GM21447 (cell line): ENCODE measurements around the gene SLC35E1.

Source experiments
- ATAC-seq: cut with Tn5 transposase; IDR thresholded peaks from one replicate; pipeline ENCODE4 v1.9.1; 2021; ENCODE audit not compliant: unreplicated experiment

The SLC35E1 gene

GRCh38 chr19:16598848-16599247, 26.6 kb upstream of the SLC35E1 start:
- no peak for ATAC-seq

GRCh38 chr19:16596399-16596798, 24.2 kb upstream of the SLC35E1 start:
- ATAC-seq: no peak

- no peak for ATAC-seq
Observed at GRCh38 chr19:16595097-16595496, 22.9 kb upstream of the SLC35E1 start.

GRCh38 chr19:16594681-16595091, 22.5 kb upstream of the SLC35E1 start:
- ATAC-seq: peak; percentile 24

- peak; percentile 46 for ATAC-seq
Observed at GRCh38 chr19:16594131-16594586, 21.9 kb upstream of the SLC35E1 start.

GRCh38 chr19:16593181-16593580, 21.0 kb upstream of the SLC35E1 start:
- ATAC-seq: no peak

- ATAC-seq: no peak
Observed at GRCh38 chr19:16591803-16592556, 19.8 kb upstream of the SLC35E1 start.

GRCh38 chr19:16590876-16591802, 18.9 kb upstream of the SLC35E1 start:
- ATAC-seq: no peak

- ATAC-seq: no peak
Observed at GRCh38 chr19:16589917-16590316, 17.7 kb upstream of the SLC35E1 start.

GRCh38 chr19:16588824-16589577, 16.8 kb upstream of the SLC35E1 start:
- ATAC-seq: peak; percentile 6

GRCh38 chr19:16587833-16588823, 15.9 kb upstream of the SLC35E1 start:
- peak; percentile 45 for ATAC-seq

GRCh38 chr19:16586991-16587832, 15.0 kb upstream of the SLC35E1 start:
- ATAC-seq: no peak

- no peak for ATAC-seq
Observed at GRCh38 chr19:16586477-16586871, 14.3 kb upstream of the SLC35E1 start.

GRCh38 chr19:16585808-16586476, 13.7 kb upstream of the SLC35E1 start:
- peak; percentile 29 for ATAC-seq

- no peak for ATAC-seq
Observed at GRCh38 chr19:16585094-16585801, 13.0 kb upstream of the SLC35E1 start.

GRCh38 chr19:16584248-16585093, 12.3 kb upstream of the SLC35E1 start:
- ATAC-seq: peak; percentile 41
